Activated naive CD4-positive, alpha-beta T cell treated with anti-CD3 and anti-CD28 coated beads, Interleukin-2, amount 50 U/mL, for 72 hours (primary cell): Measurements from ENCODE around the gene RGS10. TPM values are rescaled to one million over a fixed set of nuclear protein-coding genes. Genes with fewer than 3 reads are reported as not detected.

ENCODE experiments used
- ATAC-seq, 2 donors: fragments of 150-1000 bp; cut with Tn5 transposase; 2 replicates each; pipeline ENCODE4 v1.10.0; 2021; ENCODE audit warnings: mild to moderate bottlenecking in 2 of 2, moderate library complexity in 2 of 2
- DNase-seq, 2 donors: peaks; one replicate each; pipeline ENCODE4 v3.0.0; 2021 to 2022; ENCODE audit warnings: low spot score in 2 of 2
- H3K27ac Mint-ChIP-seq, 2 donors: one replicate each; pipeline ENCODE4 v1.8.0; 2022; ENCODE audit warnings: mild to moderate bottlenecking in 2 of 2, mixed read lengths in 2 of 2
- H3K36me3 Mint-ChIP-seq, 2 donors: one replicate each; pipeline ENCODE4 v1.8.0; 2022; ENCODE audit warnings: mixed read lengths in 2 of 2
- H3K9me3 Mint-ChIP-seq, 2 donors: one replicate each; pipeline ENCODE4 v1.8.0; 2022; ENCODE audit warnings: mixed read lengths in 2 of 2
- total RNA-seq, 2 donors: library from RNA; stranded (reverse); gene quantifications; one replicate each; pipeline ENCODE4 v1.2.3, GENCODE V29; 2022

Gene RGS10
- total RNA-seq, 2 donors from 2014 or later: 183 to 251 TPM

DNA sequence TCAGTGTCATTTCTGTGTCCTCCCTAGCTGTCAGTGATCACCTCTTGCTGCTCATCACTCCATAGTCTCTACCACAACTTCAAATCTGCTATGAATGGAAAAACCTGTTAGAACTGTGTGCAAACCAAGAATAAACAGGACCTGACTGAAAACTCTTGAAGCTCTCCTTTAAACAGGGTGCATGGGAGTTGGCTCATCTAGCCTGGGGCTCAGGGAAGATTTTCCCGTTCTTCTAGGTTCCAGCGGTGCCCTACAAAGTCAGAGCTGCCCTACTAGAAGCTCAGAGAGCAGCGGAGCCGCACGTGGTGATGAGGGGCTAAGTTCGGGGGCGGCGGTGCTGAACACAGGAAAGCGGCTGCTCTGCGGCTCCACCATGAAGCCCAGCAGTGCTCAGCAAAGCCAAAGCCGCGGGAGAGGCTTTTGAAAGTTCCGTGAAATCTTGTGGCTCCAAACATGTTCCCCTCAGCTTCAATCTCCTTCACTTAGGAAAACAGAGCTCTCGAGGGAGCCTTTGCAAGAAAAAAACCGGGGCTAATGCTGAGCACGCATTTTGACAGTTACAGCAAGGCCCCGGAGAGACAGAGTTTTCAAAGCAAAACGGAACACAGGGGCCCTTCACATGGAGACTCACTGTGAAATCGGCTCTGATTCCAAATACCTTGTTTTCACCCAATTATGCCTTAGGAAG lies 30.5 kb downstream of the RGS10 start:
- ATAC-seq (no peak), DNase-seq (no peak)
- H3K9me3 Mint-ChIP-seq: no peaks in the 10 kb centered on the region
- peak overlapping the region; percentile 22 to 84 for H3K27ac Mint-ChIP-seq
- H3K36me3 Mint-ChIP-seq: peaks cover 22 to 40% of the 10 kb centered on the region in 2 donors

DNA sequence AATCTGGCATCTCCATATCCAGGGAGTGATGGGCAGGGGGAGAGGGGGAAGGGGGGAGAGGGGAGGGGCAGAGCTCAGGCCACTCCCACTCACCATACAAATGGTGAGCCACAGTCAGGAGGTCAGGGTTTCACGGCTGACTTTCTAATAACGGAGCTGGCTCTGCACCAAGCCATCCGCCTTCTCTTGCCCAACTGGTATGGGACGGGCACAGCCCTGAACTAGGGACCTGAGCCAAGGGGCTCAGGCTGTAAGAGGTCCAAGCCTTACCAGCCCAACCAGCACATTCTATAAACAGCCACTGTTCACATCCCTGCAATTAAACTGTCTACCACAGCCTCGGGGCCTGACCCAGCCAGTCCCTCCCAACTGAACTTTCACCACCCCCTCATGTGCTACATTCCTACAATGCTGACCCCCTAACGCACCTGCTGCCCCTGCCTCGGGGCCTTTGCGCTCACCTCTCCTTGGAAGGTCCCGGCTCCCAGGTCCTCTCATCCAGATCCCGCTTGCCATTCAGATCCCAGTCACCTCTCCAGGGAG lies 32.5 kb downstream of the RGS10 start:
- DNase-seq (no peak), ATAC-seq (no peak)
- peaks cover 26 to 52% of the 10 kb centered on the region in 2 donors for H3K36me3 Mint-ChIP-seq
- peak overlapping the region; percentile 22 to 86 for H3K27ac Mint-ChIP-seq
- no peaks in the 10 kb centered on the region for H3K9me3 Mint-ChIP-seq

DNA sequence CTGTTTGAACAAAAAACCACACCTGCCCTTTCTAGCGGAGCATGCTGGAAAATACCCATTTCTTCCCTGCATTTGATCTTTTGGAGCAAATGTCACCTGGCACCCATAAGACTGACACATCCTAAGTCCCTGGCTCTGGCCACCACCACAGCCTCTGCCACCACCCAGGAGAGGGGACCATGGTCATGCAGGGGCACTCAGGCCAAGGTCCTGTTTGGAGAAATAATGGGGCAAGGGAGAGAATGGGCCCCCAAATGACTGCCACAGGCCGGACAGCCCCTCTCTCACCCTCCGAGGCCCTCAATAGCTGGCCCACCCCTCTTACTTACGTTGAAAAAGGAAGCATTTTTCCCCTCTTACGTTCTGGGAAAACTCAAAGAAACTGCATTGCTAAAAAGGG lies 35.4 kb downstream of the RGS10 start:
- Mint-ChIP-seq H3K9me3 (no peaks in the 10 kb centered on the region), H3K27ac (peak overlapping the region; percentile 6 to 53), H3K36me3 (peaks cover 39 to 70% of the 10 kb centered on the region in 2 donors)
- no peak for DNase-seq
- peak in 1 of 2 donors; percentile 4 for ATAC-seq

DNA sequence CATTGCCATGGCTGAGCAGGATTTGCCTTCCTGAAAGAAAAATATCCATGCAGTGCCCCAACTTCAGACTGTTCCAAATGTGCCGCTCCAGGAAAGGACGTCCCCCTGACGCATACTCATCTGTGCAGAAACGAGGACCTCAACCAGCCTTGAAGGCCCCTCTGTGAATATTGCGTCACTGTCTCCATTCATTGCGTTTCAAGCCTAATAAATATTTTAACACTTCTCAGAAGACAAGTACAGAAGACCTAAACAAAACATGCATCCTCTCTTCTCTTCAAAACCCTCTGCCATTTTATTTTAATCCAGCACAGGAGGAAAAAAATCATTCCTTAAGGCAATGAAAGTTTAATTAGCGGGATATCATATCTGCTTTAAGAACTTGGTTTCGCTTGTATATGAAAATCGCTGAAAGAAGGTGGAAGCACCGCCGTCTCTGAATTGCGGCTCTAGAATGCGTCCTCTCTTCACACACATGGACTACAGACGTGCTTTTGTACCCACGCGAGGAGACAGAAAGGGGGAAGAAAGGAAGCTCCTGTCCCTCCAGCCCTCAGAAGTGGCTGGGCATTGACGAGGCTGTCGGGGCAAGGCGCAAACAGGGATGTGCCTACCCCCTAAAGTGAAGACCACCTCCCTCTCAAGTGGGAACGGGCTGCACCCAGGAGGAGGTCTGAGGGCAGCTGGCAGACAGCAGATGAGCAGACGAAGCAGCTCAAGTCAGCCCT lies 36.8 kb downstream of the RGS10 start:
- Mint-ChIP-seq H3K27ac (peak overlapping the region; percentile 45 to 62), H3K36me3 (peaks cover 32 to 62% of the 10 kb centered on the region in 2 donors), H3K9me3 (no peaks in the 10 kb centered on the region)
- no peak for ATAC-seq
- no peak for DNase-seq

DNA sequence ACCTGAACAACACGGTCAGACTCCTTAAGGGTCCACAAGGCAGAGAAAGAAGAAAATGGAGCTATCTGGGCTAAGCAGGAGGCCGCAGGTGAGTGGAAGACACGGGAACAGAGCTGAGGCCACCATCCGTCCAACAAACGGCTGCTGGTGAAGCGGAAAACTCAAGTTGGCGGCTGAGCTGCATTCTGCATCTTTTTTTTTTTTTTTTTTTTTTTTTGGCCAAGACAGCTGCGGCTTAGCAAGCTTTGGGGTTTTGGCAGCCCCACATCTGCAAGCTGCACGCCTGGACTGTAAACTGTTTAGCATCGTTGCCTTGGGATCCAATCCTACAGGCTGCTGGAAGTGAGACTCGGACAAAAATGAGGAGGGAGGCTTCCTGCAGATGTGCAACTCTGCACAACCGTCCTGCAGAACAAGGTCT lies 37.4 kb downstream of the RGS10 start:
- ATAC-seq (no peak), DNase-seq (no peak)
- H3K27ac Mint-ChIP-seq: peak overlapping the region in 1 of 2 donors; percentile 34
- H3K9me3 Mint-ChIP-seq: no peaks in the 10 kb centered on the region
- peaks cover 29 to 59% of the 10 kb centered on the region in 2 donors for H3K36me3 Mint-ChIP-seq

DNA sequence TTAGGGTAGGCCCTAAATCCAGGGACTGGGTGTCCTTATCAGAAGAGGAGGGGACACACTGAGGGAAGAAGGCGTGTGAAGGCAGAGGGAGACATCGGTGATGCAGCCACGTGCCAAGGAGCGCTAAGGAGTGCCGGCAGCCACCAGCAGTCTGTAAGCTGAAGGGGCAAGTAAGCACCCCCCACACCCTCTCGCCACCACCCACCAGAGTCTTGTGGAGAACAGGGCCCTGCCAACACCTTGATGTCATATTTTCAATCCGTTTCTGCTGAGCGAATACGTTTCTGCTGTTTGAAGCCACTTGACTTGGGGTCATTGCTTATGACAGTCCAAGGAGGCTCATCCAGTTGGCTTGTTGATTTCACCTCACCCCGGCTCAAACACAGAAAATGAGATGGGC lies 37.9 kb downstream of the RGS10 start:
- ATAC-seq (no peak), DNase-seq (no peak)
- no peaks in the 10 kb centered on the region for H3K9me3 Mint-ChIP-seq
- H3K27ac Mint-ChIP-seq: peak overlapping the region in 1 of 2 donors; percentile 34
- peaks cover 27 to 62% of the 10 kb centered on the region in 2 donors for H3K36me3 Mint-ChIP-seq

DNA sequence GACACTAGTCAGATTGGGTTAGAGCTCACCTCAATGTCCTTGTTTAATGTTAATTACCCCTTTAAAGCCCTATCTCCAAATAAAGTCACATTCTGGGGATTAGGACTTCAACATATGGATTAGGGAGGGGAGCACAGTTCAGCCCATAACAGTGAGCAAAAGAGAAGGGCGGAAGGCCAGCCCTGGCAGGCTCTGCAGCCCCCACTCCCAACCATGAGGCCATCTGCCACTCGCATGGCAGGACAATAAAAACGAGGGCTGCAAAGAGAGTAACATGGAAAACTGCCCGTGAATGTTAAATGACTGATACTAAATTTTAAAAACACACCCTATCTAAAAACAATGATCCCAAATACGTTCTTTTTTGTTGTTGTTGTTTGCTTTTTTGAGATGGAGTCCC lies 38.7 kb downstream of the RGS10 start:
- no peaks in the 10 kb centered on the region for H3K9me3 Mint-ChIP-seq
- H3K27ac Mint-ChIP-seq: peak overlapping the region; percentile 65 to 99
- H3K36me3 Mint-ChIP-seq: peaks cover 35 to 70% of the 10 kb centered on the region in 2 donors
- ATAC-seq (no peak), DNase-seq (no peak)

DNA sequence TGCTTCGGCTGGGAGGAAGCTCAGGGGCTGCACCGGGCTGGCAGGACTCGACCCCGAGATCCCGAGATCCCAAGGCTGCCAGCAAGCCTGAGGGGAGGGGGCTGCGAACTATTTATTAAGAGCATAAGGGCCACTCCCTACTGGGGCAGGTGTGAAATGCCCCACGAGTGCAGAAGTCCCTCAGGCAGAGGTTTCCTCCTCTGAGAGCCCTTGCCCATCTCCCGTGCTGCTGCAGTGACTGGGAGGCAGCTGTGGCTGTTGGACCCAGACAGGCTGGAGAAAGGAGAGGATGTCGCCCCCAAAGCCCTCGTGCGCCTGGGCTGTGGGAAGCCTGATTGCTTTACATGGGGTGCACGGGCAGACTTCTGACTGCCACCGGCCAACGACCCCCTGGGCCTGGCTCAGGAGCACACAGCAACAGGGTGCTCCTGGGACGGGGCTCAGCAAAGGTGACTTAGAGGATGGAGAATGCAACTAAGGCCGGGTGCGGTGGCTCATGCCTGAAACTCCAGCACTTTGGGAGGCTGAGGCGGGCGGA lies 39.8 kb downstream of the RGS10 start:
- ATAC-seq: peak; percentile 2 to 4
- no peaks in the 10 kb centered on the region for H3K9me3 Mint-ChIP-seq
- DNase-seq: no peak
- H3K36me3 Mint-ChIP-seq: peaks cover 44 to 79% of the 10 kb centered on the region in 2 donors
- peak overlapping the region; percentile 99 for H3K27ac Mint-ChIP-seq

DNA sequence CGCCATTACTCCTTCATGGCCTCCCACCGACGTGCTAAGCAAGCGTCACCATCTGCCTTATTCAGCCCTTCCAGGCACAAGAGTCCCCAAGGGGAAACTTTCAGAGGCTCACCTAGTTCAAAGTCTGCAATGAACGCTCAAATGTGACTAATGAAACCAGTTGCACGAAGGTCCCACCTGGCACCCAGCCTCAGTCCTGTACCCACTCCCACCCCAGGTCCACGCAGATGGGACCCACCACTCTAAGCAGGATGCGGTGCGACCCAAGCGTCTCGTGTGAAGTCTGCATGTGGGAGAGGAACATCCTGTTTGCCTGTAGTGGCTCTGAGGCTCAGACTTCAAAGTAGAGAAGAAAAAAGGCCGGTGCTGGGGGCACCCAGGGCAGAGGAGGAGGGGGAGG lies 40.3 kb downstream of the RGS10 start:
- peak; percentile 80 to 82 for ATAC-seq
- Mint-ChIP-seq H3K27ac (peak overlapping the region; percentile 99), H3K9me3 (no peaks in the 10 kb centered on the region), H3K36me3 (peaks cover 47 to 80% of the 10 kb centered on the region in 2 donors)
- DNase-seq: peak; percentile 74 to 88

DNA sequence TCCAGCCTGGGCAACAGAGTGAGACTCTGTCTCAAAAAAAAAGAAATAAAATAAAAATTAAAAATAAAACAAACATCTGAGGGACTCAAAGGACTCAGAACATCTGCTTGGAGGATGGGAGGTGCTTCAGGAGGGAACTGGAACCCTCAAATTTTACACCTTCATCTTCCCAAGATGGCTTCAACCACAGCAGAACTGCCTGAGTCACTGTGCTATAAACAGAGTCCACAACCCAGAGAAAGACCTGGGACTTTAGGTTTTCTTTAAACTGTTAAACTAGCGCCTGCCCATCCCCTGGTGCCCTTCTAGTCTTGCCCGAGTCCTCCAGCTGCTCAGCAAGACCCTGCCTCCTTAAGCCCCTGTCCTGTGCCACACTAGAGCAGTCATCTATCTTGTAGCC lies 40.8 kb downstream of the RGS10 start:
- no peak for DNase-seq

DNA sequence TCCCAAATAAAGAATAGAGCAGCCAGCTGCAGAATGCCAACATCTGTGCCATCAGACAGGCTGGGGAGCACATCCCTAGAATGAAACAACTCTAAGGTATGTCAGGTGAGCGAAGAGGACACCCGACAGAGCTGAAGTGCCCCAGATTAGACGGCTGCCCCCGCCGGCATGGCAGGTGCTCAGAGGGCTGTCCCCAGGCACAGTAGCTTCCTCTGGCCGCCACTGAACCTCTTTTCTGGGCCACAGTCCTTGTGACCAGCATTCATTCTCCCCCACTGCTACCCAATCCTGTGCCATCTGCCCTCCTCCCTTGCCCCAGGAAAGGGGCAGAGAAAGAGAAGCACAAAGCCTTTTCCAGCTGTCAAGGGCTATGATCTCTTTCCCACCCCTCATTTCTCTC lies 41.7 kb downstream of the RGS10 start:
- Mint-ChIP-seq H3K27ac (peak overlapping the region; percentile 99), H3K9me3 (no peaks in the 10 kb centered on the region), H3K36me3 (peaks cover 44 to 69% of the 10 kb centered on the region in 2 donors)
- DNase-seq (no peak), ATAC-seq (no peak)

More for the DNA sequence above, 40.8 kb downstream of the RGS10 start:
- peak; percentile 20 to 36 for ATAC-seq
- no peaks in the 10 kb centered on the region for H3K9me3 Mint-ChIP-seq
- H3K27ac Mint-ChIP-seq: peak overlapping the region; percentile 99
- H3K36me3 Mint-ChIP-seq: peaks cover 47 to 75% of the 10 kb centered on the region in 2 donors

DNA sequence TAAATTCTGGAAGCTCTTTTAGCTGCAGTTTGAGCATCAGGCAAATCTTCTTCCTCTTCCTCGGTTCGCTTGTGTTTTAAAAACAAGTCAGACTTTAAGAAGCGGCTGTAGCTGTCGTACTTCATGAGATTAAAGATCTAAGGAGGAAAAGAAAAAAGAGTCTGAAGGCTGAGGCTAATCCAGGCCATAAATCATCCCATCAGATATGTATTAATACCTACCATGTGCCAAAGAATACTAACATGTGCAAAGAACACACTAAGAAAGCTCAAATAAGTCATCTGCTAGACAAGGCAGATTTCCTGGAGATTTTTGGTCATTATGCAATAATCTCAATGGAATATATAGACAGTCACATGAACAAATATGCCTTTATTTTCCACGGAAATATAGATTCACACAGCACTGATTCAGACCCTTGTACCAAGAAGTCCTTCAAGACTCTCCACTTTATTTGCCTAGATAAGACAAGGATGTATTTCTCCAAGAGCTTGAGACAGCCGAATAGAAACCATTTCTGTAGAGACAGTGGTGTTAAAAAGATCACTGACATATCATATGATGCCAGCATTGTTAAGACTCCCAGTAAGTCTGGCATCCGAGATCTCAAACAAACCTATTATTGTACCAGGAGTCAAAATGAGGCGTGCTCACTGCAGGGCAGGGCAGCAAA lies 42.3 kb downstream of the RGS10 start:
- ATAC-seq (no peak), DNase-seq (no peak)
- Mint-ChIP-seq H3K27ac (peak overlapping the region; percentile 44 to 99), H3K9me3 (no peaks in the 10 kb centered on the region), H3K36me3 (peaks cover 39 to 64% of the 10 kb centered on the region in 2 donors)

DNA sequence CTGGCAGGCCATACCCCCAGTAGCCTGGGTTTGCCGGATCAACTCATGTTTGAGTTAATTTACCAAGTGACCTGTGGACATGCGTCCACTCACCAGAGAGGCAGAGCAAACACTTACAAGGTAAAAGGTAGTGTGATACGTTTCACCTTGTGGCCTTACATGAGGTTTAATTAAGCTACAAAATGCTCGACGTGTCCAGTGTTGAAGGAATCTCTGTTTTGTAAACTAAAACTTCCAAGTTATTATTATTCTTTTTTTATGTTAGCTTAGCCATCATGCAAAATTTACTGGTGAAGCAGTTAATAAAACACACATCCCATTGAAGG lies 42.9 kb downstream of the RGS10 start:
- H3K9me3 Mint-ChIP-seq: no peaks in the 10 kb centered on the region
- ATAC-seq (no peak), DNase-seq (no peak)
- peaks cover 35 to 57% of the 10 kb centered on the region in 2 donors for H3K36me3 Mint-ChIP-seq
- peak overlapping the region; percentile 95 to 99 for H3K27ac Mint-ChIP-seq

DNA sequence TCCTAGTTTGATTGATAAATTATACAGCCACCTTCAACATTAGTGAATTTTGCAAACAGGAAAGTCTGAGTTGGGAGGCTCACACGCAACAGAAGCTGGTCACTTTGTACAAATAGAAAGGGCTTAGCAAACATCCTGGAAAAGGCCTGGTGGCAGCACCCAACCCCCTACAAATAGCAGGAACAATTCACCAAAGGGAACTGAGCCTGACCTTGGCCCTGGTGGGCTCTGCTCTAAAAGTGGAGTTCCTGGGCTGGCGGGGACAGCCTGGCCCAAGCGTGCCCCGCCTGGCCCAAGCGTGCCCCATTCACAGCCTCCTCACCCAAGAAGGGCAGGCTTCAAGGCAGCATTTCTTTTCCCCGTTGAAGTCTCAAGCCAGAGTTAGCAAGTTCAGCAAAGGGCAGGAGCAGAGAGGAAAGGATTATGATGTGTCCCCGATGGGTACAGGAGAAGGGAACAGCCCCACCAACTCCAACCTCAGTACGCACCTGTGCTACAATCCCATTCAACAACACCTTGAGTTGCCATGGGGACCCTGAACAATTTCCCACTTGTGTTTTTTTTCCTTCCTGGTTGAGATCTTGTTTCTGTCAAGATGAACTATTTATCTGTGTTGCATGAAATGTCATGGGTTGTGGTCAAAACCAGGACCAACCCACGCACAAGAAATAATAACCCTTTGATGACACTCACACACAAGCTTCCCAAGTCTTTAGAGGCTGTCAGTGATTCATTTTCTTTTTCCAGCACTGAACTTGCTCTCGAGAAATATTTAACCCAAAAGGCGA lies 43.4 kb downstream of the RGS10 start:
- DNase-seq: peak in 1 of 2 donors; percentile 65
- Mint-ChIP-seq H3K27ac (peak overlapping the region; percentile 95 to 99), H3K9me3 (no peaks in the 10 kb centered on the region), H3K36me3 (peaks cover 30 to 52% of the 10 kb centered on the region in 2 donors)
- peak; percentile 21 to 52 for ATAC-seq

DNA sequence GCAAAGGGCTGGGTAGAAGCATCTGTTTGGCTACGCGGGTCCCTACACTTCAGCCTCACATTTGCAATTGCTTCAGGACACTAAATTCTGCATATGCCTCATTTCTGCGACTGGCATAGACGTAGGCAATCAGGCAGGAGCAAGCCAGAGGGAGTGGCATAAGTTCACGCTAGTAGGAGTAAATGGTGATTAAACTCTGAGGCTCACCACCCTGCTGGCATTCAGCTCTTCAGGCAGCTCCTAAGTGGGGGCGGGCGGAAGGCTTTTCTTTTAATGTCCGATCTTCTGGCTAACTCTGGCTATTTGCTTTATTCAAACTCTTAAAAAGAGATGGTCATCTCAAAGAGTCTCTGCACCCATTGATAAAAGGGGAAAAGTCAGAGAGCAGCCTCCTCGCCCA lies 45.3 kb downstream of the RGS10 start:
- ATAC-seq (no peak), DNase-seq (no peak)
- H3K9me3 Mint-ChIP-seq: no peaks in the 10 kb centered on the region
- peak overlapping the region; percentile 72 to 99 for H3K27ac Mint-ChIP-seq
- H3K36me3 Mint-ChIP-seq: peaks cover 20 to 35% of the 10 kb centered on the region in 2 donors

DNA sequence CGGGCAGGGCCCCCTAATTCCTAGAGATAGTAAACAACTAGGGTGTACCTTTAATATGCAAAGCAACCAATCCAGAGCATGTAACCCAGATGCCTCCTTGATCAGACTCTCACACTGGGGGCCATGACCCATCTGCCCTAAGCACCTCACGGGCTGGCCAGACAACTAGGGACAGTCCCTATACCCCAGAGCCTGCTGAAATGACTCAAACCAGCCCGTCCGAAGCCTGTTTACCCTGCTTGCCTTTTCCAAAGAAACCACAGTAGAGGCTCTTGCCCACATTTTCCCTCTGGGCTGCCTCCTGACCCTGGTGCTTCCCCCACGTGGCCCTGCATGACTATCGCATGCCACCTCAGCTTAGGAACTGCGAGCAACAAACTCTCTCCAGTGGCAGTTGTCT lies 46.2 kb downstream of the RGS10 start:
- DNase-seq (peak; percentile 68 to 94), ATAC-seq (peak; percentile 79 to 91)
- peak overlapping the region; percentile 77 to 99 for H3K27ac Mint-ChIP-seq
- H3K9me3 Mint-ChIP-seq: no peaks in the 10 kb centered on the region
- peaks cover 20 to 29% of the 10 kb centered on the region in 2 donors for H3K36me3 Mint-ChIP-seq
